Measurements from ENCODE around the gene XPO4. TPM values are rescaled to one million over a fixed set of nuclear protein-coding genes. Genes with fewer than 3 reads are reported as not detected.

XPO4 gene
- total RNA-seq, 1 experiment from 2014 or later, result 16.0 TPM

GRCh38 chr13:20828539-20829364, 73.8 kb downstream of the XPO4 start:
- DNase-seq (ENCODE audit: low read depth), result peak; percentile 56

GRCh38 chr13:20826843-20827560, 75.5 kb downstream of the XPO4 start:
- DNase-seq (ENCODE audit: low read depth), result no peak

- DNase-seq (ENCODE audit: low read depth), result no peak
Observed at GRCh38 chr13:20826301-20826700, 76.2 kb downstream of the XPO4 start.

- peak; percentile 14 for DNase-seq (ENCODE audit: low read depth)
Observed at GRCh38 chr13:20825477-20825875, 77.1 kb downstream of the XPO4 start.

GRCh38 chr13:20824762-20825476, 77.6 kb downstream of the XPO4 start:
- no peak for DNase-seq (ENCODE audit: low read depth)

- no peak for DNase-seq (ENCODE audit: low read depth)
Observed at GRCh38 chr13:20823071-20823470, 79.5 kb downstream of the XPO4 start.

- no peak for DNase-seq (ENCODE audit: low read depth)
Observed at GRCh38 chr13:20822406-20822805, 80.1 kb downstream of the XPO4 start.

- DNase-seq (ENCODE audit: low read depth), result no peak
Observed at GRCh38 chr13:20819715-20820114, 82.8 kb downstream of the XPO4 start.

GRCh38 chr13:20815464-20815863, 87.1 kb downstream of the XPO4 start:
- DNase-seq (ENCODE audit: low read depth), result no peak

- DNase-seq (ENCODE audit: low read depth), result peak; percentile 88
Observed at GRCh38 chr13:20814224-20814910, 88.2 kb downstream of the XPO4 start.

- no peak for DNase-seq (ENCODE audit: low read depth)
Observed at GRCh38 chr13:20812890-20813289, 89.7 kb downstream of the XPO4 start.

- no peak for DNase-seq (ENCODE audit: low read depth)
Observed at GRCh38 chr13:20810808-20811207, 91.7 kb downstream of the XPO4 start.

GRCh38 chr13:20808874-20809273, 93.7 kb downstream of the XPO4 start:
- DNase-seq (ENCODE audit: low read depth), result no peak

- no peak for DNase-seq (ENCODE audit: low read depth)
Observed at GRCh38 chr13:20803180-20803965, 99.2 kb downstream of the XPO4 start.

GRCh38 chr13:20801707-20802106, 100.8 kb downstream of the XPO4 start:
- no peak for DNase-seq (ENCODE audit: low read depth)

- peak; percentile 17 for DNase-seq (ENCODE audit: low read depth)
Observed at GRCh38 chr13:20799726-20800416, 102.7 kb downstream of the XPO4 start.

GRCh38 chr13:20798027-20798426, 104.5 kb downstream of the XPO4 start:
- DNase-seq (ENCODE audit: low read depth), result no peak

GRCh38 chr13:20796791-20797508, 105.6 kb downstream of the XPO4 start:
- DNase-seq (ENCODE audit: low read depth), result no peak

- no peak for DNase-seq (ENCODE audit: low read depth)
Observed at GRCh38 chr13:20789665-20790064, 112.9 kb downstream of the XPO4 start.

- no peak for DNase-seq (ENCODE audit: low read depth)
Observed at GRCh38 chr13:20788312-20788711, 114.2 kb downstream of the XPO4 start.

Measured in RPMI7951 (cell line).